Hepatocyte (in vitro differentiated cells): ENCODE data around the gene ANKRD16. TPM values are rescaled to one million over a fixed set of nuclear protein-coding genes. Genes with fewer than 3 reads are reported as not detected.
"Not testable (repeated sequence)": the region's sequence is repeated elsewhere in the genome, so short reads cannot be mapped to it uniquely, and the experiment has no call there.

ENCODE experiments used
- DNase-seq: peaks from one replicate; pipeline ENCODE4 v3.0.0-alpha.2; 2016; ENCODE audit warnings: low spot score
- H2AFZ ChIP-seq: fragments of 200-600 bp; sonication (generic); 2 replicates; pipeline ENCODE4 v1.6.0; 2016; ENCODE audit warnings: antibody characterized with exemption, mild to moderate bottlenecking
- H3K27ac ChIP-seq: fragments of 200-600 bp; sonication (generic); 2 replicates; pipeline ENCODE4 v1.5.1; 2016; ENCODE audit warnings: mild to moderate bottlenecking
- H3K27me3 ChIP-seq: fragments of 200-600 bp; sonication (generic); 2 replicates; pipeline ENCODE4 v1.6.1; 2016
- H3K36me3 ChIP-seq: fragments of 200-600 bp; sonication (generic); replicated peaks from 2 replicates; pipeline ENCODE4 v1.5.1; 2016; ENCODE audit warnings: low read depth; ENCODE audit not compliant: insufficient read depth
- H3K4me1 ChIP-seq: fragments of 200-600 bp; sonication (generic); 2 replicates; pipeline ENCODE4 v1.5.1; 2016; ENCODE audit warnings: mild to moderate bottlenecking, moderate library complexity; ENCODE audit not compliant: insufficient read depth
- H3K4me2 ChIP-seq: fragments of 200-600 bp; sonication (generic); 2 replicates; pipeline ENCODE4 v1.6.0; 2016
- H3K4me3 ChIP-seq: fragments of 200-600 bp; sonication (generic); 2 replicates; pipeline ENCODE4 v1.5.1; 2016; ENCODE audit warnings: mild to moderate bottlenecking
- H3K79me2 ChIP-seq: fragments of 200-600 bp; sonication (generic); 2 replicates; pipeline ENCODE4 v1.6.0; 2017; ENCODE audit warnings: mild to moderate bottlenecking
- H3K9me2 ChIP-seq: fragments of 200-600 bp; sonication (generic); replicated peaks from 2 replicates; pipeline ENCODE4 v1.6.0; 2017; ENCODE audit warnings: mild to moderate bottlenecking; ENCODE audit not compliant: insufficient read depth
- H3K9me3 ChIP-seq: fragments of 200-600 bp; sonication (generic); 2 replicates; pipeline ENCODE4 v1.5.1; 2016; ENCODE audit warnings: low read depth, mild to moderate bottlenecking
- H4K20me1 ChIP-seq: fragments of 200-600 bp; sonication (generic); 2 replicates; pipeline ENCODE4 v1.6.0; 2016; ENCODE audit warnings: mild to moderate bottlenecking; ENCODE audit not compliant: insufficient read depth, poor library complexity, severe bottlenecking
- CTCF ChIP-seq: fragments of 200-600 bp; sonication (generic); IDR thresholded peaks from 2 replicates; pipeline ENCODE4 v1.5.1; 2016; ENCODE audit warnings: antibody characterized with exemption, mild to moderate bottlenecking; ENCODE audit not compliant: poor library complexity
- EZH2 ChIP-seq: fragments of 200-600 bp; sonication (generic); IDR thresholded peaks from 2 replicates; pipeline ENCODE4 v1.6.1; 2016; ENCODE audit warnings: antibody characterized with exemption, mild to moderate bottlenecking, borderline replicate concordance
- EZH2phosphoT487 ChIP-seq: fragments of 200-600 bp; sonication (generic); IDR thresholded peaks from one replicate; pipeline ENCODE4 v1.6.1; 2018; ENCODE audit warnings: antibody characterized with exemption, mild to moderate bottlenecking, low read depth, moderate library complexity; ENCODE audit not compliant: unreplicated experiment, severe bottlenecking
- WGBS: methylation state at CpG from one replicate; pipeline ENCODE4 v1.1.6; 2016; ENCODE audit warnings: low lambda C conversion rate; ENCODE audit errors: missing lambda C conversion rate; 5-methylcytosine and 5-hydroxymethylcytosine counted together
- polyA plus RNA-seq: library from polyadenylated mRNA; unstranded; fragments of >200 nt; fragmentation: Nextera tagmentation; extraction: Ambion mirVana; gene quantifications from 2 replicates; pipeline ENCODE4 v1.2.1, GENCODE V29; 2016
- total RNA-seq: library from RNA; depleted of rRNA; stranded (reverse); fragments of >200 nt; gene quantifications from 2 replicates; pipeline ENCODE4 v1.2.3, GENCODE V29; 2014

ANKRD16 gene
- total and polyA plus RNA-seq, 2 experiments from 2014 or later: 6.8 to 15.7 TPM

DNA sequence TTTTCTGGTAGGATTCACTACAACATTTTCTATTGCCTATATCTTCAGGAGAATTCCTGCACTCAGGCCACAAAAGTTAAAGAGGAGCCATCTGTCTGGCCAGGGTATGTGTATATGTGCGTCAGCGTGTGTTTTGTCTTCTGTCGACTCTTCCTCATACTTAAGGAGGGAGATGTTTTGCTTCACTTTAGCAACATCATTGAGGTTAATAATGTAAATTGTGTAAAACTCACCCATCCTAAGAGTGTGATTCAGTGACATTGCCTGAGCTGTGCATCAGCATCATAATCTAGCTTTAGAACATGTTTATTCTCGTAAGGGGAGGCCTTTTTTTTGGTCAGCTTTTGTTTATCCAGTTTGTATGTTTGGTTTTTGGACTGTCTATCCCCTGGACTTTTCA lies 24.0 kb upstream of the ANKRD16 start:
- Histone ChIP-seq H3K4me1 (no peaks in the 10 kb centered on the region), H3K27ac (no peak overlapping the region), H3K9me2 (no peaks in the 10 kb centered on the region), H3K79me2 (no peaks in the 10 kb centered on the region), H3K27me3 (no peaks in the 10 kb centered on the region), H3K4me3 (no peak overlapping the region), H3K36me3 (no peaks in the 10 kb centered on the region), H3K9me3 (no peaks in the 10 kb centered on the region), H4K20me1 (no peaks in the 10 kb centered on the region), H3K4me2 (no peak overlapping the region), H2AFZ (no peak overlapping the region)
- WGBS: 96% methylated on average over 4 of the region's 4 CpGs
- no peak for DNase-seq
- TF ChIP-seq CTCF: no peak
- no peak for TF ChIP-seq EZH2
- no peak for TF ChIP-seq EZH2phosphoT487

DNA sequence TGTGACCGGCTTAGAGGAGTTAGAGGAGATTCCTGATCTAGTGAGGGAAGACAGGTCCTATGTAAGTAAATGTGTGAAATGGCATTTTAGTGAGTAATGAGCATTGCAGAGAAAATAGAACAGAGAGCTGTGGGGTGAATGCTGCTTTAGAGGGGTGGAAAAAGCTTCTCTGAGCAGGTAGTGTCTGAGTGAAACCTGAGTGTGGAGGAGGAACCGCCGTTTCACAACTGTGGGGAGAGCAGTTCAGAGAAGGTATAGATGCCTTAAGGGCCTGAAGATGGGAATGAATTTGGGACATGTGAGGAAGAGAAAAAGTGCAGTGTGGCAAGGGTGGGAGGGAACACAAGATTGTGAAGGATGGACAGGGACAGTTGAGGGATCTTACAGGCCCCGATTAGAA lies 22.0 kb upstream of the ANKRD16 start:
- no peak for DNase-seq
- no peaks in the 10 kb centered on the region for H3K4me1 ChIP-seq
- TF ChIP-seq EZH2 (no peak), EZH2phosphoT487 (no peak), CTCF (no peak)
- H3K27me3 ChIP-seq: no peaks in the 10 kb centered on the region
- WGBS: 87% methylated on average over 4 of the region's 4 CpGs
- no peak overlapping the region for H2AFZ ChIP-seq
- H3K9me3 ChIP-seq: no peaks in the 10 kb centered on the region
- H3K36me3 ChIP-seq: no peaks in the 10 kb centered on the region
- no peak overlapping the region for H3K27ac ChIP-seq
- peaks cover 9% of the 10 kb centered on the region for H3K79me2 ChIP-seq
- H3K4me2 ChIP-seq: no peak overlapping the region
- no peaks in the 10 kb centered on the region for H3K9me2 ChIP-seq
- no peak overlapping the region for H3K4me3 ChIP-seq
- H4K20me1 ChIP-seq: no peaks in the 10 kb centered on the region

DNA sequence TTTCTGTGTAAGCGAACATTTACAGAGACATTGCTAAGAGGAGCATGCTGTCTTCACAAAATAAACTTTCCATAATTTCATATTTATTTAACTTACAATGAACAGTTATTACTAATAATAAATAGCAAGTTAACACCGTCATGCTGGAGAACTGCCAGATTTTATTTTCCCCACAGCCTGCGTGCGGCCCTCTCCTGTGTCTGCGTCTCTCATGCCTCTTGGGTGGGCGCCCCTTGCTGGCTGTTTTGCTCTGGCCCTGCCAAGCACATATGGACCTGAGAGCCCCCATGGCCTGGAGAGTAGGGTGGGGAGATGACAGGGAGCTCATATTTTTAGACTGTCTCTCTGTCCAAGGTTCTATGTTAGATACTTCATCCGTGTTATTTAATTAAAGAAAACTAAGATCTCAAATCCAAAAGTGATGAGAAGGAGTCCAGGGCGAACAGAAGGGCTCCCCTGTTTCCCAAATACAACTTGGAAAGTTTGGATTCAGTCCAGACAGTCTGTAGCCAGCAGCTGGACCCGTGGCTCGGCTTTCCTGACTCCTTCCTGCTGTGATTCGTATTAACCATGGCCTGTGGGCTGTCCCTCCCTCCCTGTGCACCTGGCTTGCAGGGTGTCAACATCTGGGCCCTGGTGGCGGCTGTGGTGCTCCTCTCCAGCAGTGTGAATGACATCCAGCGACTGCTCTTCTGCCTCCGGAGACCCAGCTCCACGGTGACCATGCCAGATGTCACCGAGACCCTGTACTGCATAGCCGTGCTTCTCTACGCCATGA lies 20.8 kb upstream of the ANKRD16 start:
- Histone ChIP-seq H3K4me2 (no peak overlapping the region), H3K36me3 (no peaks in the 10 kb centered on the region)
- TF ChIP-seq EZH2phosphoT487: no peak
- no peak for TF ChIP-seq EZH2
- TF ChIP-seq CTCF: no peak

DNA sequence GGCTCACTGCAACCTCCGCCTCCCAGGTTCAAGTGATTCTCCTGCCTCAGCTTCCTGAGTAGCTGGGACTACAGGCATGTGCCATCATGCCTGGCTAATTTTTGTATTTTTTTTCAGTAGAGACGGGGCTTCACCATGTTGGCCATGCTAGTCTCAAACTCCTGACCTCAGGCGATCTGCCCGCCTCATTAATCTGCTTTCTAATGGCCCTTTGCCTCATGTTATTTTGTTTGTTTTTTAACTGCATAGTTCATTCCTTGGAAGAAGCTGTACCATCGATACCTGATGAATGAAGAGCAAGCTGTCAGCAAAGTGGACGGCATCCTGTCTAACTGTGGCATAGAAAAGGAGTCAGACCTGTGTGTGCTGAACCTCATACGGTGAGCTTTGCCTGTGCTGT lies 19.0 kb upstream of the ANKRD16 start:
- 92% methylated on average over 7 of the region's 7 CpGs for WGBS
- not testable (repeated sequence) for H3K27me3 ChIP-seq, H3K9me2 ChIP-seq, H3K4me1 ChIP-seq, DNase-seq, H3K9me3 ChIP-seq, H3K27ac ChIP-seq, H2AFZ ChIP-seq, H3K4me2 ChIP-seq, H3K4me3 ChIP-seq, H4K20me1 ChIP-seq, H3K36me3 ChIP-seq
- peaks cover 21% of the 10 kb centered on the region for H3K79me2 ChIP-seq

More for the DNA sequence above, 20.8 kb upstream of the ANKRD16 start:
- H3K27ac ChIP-seq: no peak overlapping the region
- H2AFZ ChIP-seq: no peak overlapping the region
- H3K27me3 ChIP-seq: no peaks in the 10 kb centered on the region
- no peaks in the 10 kb centered on the region for H4K20me1 ChIP-seq
- H3K4me1 ChIP-seq: no peaks in the 10 kb centered on the region
- no peaks in the 10 kb centered on the region for H3K9me2 ChIP-seq
- no peak overlapping the region for H3K4me3 ChIP-seq
- WGBS: 96% methylated on average over 17 of the region's 18 CpGs
- peaks cover 11% of the 10 kb centered on the region for H3K79me2 ChIP-seq
- no peak for DNase-seq
- H3K9me3 ChIP-seq: no peaks in the 10 kb centered on the region
